Mucosa of descending colon (tissue), 3 donors: ENCODE results near the gene PRIM1. TPM values are rescaled to one million over a fixed set of nuclear protein-coding genes. Genes with fewer than 3 reads are reported as not detected.
"Not testable (repeated sequence)": the region's sequence is repeated elsewhere in the genome, so short reads cannot be mapped to it uniquely, and the experiment has no call there.

Experiments
- ATAC-seq: fragments of 200-7000 bp; cut with Tn5 transposase; one replicate; pipeline ENCODE4 v1.9.1; 2020; ENCODE audit warnings: mild to moderate bottlenecking, moderate library complexity
- DNase-seq, 3 donors: peaks; one replicate each; pipeline ENCODE4 v3.0.0-alpha.2; 2020
- H3K36me3 ChIP-seq: fragments of 200-600 bp; one replicate; pipeline ENCODE4 v1.8.0; 2021; ENCODE audit warnings: low read depth, mild to moderate bottlenecking
- H3K4me1 ChIP-seq: fragments of 200-600 bp; one replicate; pipeline ENCODE4 v1.8.0; 2021; ENCODE audit warnings: low read depth, mild to moderate bottlenecking
- H3K4me3 ChIP-seq: fragments of 200-600 bp; one replicate; pipeline ENCODE4 v1.8.0; 2021; ENCODE audit warnings: mild to moderate bottlenecking
- H3K9me3 ChIP-seq: fragments of 200-600 bp; one replicate; pipeline ENCODE4 v1.8.0; 2021; ENCODE audit warnings: mild to moderate bottlenecking
- intact Hi-C, 2 donors: fragments of 100-400 bp; cut with DNase I in 1 of 2; cut with micrococcal nuclease in 1 of 2; formaldehyde crosslinking; loops; one replicate each; pipeline versions ENCODE4 v1.11.0 to v1.11.1; 2022; cut with DNase I, micrococcal nuclease
- total RNA-seq, 3 donors: library from RNA; stranded (reverse); fragmentation: NEBNext Ultra II Directional in 2 of 3; extraction: Animal tissue kit (Norgen Biotek cat#: 25700) in 2 of 3; gene quantifications; one replicate each; pipeline versions ENCODE4 v1.2.1 to v1.2.4, GENCODE V29; 2021 to 2023
- TF ChIP-seq, protein P1 (sequence below): fragments of 200-600 bp; IDR thresholded peaks from one replicate; pipeline ENCODE4 v1.8.0; 2022; ENCODE audit warnings: antibody characterized with exemption, mild to moderate bottlenecking
- donor health status: DM: no; HTN: no; CAD: no; lungs with moderate emphysema.
- donor health status: DM: no; HTN: no; CAD: no.
- donor health status: DM: no; HTN: yes; CAD: no.

PRIM1 gene
- total RNA-seq, 3 donors from 2014 or later: 6.3 to 11.5 (median 6.8) TPM

DNA sequence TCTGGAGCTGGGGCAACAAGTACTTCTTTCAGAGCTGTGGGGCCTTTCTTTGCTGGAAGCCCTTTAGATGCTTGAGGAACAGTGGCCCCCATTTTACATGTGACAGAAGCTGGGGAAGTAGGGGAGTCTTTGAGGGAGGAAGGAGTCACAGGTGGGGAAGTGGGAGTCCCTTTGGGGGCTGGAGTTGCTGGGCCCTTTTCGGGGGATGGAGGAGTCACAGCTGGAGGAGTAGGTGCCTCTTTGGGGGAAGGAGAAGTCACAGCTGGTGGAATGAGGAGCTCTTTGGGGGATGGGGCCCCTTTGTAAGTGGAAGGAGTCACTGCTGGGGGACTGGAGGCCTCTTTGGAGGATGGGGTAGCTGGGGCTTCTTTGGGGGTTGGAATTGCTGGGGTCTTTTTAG is 35.7 kb downstream of the PRIM1 start:
- intact Hi-C loops: no loop called here
- Histone ChIP-seq H3K36me3 (peaks cover 18% of the 10 kb centered on the region), H3K4me1 (peaks cover 16% of the 10 kb centered on the region), H3K9me3 (no peaks in the 10 kb centered on the region), H3K4me3 (no peak overlapping the region)
- no peak for ATAC-seq
- no peak for DNase-seq
- TF ChIP-seq, protein P1, sequence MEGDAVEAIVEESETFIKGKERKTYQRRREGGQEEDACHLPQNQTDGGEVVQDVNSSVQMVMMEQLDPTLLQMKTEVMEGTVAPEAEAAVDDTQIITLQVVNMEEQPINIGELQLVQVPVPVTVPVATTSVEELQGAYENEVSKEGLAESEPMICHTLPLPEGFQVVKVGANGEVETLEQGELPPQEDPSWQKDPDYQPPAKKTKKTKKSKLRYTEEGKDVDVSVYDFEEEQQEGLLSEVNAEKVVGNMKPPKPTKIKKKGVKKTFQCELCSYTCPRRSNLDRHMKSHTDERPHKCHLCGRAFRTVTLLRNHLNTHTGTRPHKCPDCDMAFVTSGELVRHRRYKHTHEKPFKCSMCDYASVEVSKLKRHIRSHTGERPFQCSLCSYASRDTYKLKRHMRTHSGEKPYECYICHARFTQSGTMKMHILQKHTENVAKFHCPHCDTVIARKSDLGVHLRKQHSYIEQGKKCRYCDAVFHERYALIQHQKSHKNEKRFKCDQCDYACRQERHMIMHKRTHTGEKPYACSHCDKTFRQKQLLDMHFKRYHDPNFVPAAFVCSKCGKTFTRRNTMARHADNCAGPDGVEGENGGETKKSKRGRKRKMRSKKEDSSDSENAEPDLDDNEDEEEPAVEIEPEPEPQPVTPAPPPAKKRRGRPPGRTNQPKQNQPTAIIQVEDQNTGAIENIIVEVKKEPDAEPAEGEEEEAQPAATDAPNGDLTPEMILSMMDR: no peak

DNA sequence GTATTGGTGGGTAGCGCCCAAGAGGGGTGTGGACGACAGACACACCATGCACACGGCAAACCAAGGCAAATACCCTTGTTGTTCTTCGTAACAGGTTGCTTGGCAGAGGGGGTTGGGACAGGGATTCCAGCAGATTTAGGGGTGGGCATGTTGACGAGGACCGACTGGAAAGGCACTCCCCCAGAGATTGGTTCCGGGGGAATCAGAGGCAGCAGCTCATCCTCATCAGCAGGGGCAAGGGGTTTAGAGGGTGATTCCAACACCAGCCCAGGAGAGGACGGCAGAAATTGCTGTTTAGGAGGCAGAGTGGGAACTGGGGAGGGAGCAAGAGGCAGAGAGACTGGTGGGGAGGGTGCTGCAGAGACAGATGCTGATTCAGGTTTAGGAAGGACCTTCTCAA is 36.3 kb downstream of the PRIM1 start:
- TF ChIP-seq, protein P1: no peak
- no peaks in the 10 kb centered on the region for H3K9me3 ChIP-seq
- intact Hi-C loops: no loop called here
- H3K36me3 ChIP-seq: peaks cover 18% of the 10 kb centered on the region
- peaks cover 12% of the 10 kb centered on the region for H3K4me1 ChIP-seq
- DNase-seq: no peak
- no peak overlapping the region for H3K4me3 ChIP-seq
- ATAC-seq: no peak

DNA sequence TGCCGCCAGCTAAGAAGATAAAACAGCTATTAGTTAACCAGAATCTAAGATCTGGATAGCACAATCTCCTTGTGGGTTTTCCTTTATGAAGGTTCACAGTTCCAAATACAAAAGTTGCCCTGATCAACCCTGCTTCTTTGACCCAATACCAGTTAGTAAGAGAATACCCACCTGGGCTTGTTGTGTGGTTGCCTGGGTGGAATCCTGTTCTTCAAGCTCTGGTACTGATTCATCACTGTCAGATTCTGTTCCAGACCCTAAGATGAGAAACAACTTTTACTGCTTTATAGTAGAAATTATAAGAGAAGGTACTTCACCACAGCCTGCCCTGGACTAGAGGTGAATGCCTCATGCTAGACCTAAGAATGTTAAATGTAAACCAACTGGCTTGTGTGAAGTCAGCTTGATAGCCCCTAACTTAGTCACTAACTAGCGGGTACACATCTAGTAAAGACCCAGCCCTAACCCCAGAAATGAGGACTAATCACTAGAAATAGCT is 37.6 kb downstream of the PRIM1 start:
- peaks cover 18% of the 10 kb centered on the region for H3K36me3 ChIP-seq
- intact Hi-C loops: no loop called here

DNA sequence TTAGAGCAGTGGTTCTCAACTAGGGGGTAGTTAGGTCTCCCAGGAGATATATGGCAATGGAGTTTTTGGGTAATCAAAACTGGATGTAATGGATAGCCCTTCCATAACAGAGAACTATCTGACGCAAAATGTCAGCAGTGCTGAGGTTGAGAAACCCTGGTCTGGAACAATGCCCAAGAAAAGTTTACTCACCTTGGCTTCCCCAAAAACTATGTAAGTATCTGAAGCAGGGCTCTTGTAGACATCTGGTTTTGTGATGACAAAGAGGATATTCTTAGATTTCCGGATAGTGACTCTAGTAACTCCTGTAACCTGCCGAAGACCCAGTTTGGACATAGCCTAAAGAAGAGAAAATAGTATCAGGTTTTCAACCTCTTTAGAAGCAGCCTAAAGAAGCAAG is 38.8 kb downstream of the PRIM1 start:
- intact Hi-C loops: no loop called here
- Histone ChIP-seq H3K9me3 (no peaks in the 10 kb centered on the region), H3K4me1 (no peaks in the 10 kb centered on the region), H3K4me3 (no peak overlapping the region), H3K36me3 (peaks cover 18% of the 10 kb centered on the region)
- no peak for DNase-seq
- TF ChIP-seq, protein P1: no peak
- ATAC-seq: no peak

More for the DNA sequence above, 37.6 kb downstream of the PRIM1 start:
- TF ChIP-seq, protein P1: no peak
- H3K4me1 ChIP-seq: peaks cover 2% of the 10 kb centered on the region
- ATAC-seq (no peak), DNase-seq (no peak)
- no peak overlapping the region for H3K4me3 ChIP-seq
- H3K9me3 ChIP-seq: no peaks in the 10 kb centered on the region

DNA sequence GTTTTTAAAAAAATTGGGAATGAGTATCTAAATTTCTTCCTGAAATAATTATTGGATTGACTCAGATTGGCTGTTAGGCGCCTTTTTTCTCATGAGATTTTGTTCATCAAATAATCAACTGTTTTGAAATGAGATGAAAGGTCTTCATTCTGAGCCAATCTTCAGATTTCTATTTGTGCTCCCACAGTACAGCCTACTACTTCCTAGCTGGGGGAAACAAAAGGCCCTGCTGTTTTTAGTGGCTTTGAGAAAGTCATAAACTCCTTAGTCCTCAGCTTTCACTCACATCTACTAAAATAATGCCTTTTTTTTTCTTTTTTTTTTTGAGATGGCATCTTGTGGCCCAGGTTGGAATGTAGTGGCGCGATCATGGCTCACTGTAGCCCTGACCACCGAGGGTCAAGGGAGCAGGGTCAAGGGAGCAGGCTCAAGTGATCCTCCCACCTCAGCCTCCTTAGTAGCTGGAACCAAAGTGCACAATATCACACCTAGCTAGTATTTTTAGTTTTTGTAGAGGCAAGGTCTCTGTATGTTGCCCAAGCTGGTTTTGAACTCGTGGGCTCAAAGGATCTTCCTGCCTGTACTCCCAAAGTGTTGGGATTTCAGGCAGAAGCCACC is 42.3 kb downstream of the PRIM1 start:
- Histone ChIP-seq H3K36me3 (peaks cover 18% of the 10 kb centered on the region), H3K9me3 (no peaks in the 10 kb centered on the region), H3K4me3 (no peak overlapping the region), H3K4me1 (no peaks in the 10 kb centered on the region)
- TF ChIP-seq, protein P1: no peak
- DNase-seq: no peak
- ATAC-seq: no peak
- intact Hi-C loops: no loop called here

DNA sequence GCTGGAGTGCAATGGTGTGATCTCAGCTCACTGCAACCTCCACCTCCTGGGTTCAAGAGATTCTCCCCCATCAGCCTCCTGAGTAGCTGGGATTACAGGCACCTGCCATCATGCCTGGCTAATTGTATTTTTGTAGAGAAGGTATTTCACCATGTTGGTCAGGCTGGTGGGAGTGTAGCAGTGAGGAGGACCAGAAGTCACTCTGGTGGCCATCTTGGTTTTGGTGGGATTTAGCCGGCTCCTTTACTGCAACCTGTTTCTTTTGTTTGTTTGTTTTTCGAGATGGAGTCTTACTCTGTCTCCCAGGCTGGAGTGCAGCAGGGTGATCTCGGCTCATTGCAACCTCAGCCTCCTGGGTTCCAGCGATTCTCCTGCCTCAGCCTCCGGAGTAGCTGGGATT is 47.6 kb downstream of the PRIM1 start:
- H3K36me3 ChIP-seq, H3K4me1 ChIP-seq, DNase-seq, ATAC-seq, H3K4me3 ChIP-seq, H3K9me3 ChIP-seq, intact Hi-C loops: not testable (repeated sequence)
